ENCODE results near the gene MGAT1.

DNA sequence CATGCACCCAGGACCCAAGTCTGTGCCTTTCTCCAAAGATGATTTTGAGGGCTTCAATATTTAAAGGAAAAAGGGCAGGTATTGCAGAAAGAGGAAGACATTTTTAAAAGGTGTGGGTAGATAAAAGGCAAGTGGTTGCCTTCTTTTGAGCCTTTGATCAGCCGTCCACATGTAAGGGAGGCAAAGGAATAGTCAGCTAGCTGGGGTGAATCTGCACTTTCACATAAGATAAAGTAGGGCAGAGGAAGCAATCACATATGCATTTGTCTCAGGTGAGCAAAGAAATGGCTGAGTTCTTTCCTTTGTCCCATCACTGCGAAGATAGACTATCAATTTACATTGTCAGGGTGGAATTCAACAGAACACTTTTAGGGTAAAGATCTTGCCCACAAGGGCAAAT is 19.9 kb downstream of the MGAT1 start:
- TF ChIP-seq, protein P1, sequence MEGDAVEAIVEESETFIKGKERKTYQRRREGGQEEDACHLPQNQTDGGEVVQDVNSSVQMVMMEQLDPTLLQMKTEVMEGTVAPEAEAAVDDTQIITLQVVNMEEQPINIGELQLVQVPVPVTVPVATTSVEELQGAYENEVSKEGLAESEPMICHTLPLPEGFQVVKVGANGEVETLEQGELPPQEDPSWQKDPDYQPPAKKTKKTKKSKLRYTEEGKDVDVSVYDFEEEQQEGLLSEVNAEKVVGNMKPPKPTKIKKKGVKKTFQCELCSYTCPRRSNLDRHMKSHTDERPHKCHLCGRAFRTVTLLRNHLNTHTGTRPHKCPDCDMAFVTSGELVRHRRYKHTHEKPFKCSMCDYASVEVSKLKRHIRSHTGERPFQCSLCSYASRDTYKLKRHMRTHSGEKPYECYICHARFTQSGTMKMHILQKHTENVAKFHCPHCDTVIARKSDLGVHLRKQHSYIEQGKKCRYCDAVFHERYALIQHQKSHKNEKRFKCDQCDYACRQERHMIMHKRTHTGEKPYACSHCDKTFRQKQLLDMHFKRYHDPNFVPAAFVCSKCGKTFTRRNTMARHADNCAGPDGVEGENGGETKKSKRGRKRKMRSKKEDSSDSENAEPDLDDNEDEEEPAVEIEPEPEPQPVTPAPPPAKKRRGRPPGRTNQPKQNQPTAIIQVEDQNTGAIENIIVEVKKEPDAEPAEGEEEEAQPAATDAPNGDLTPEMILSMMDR (IDR thresholded peaks at IDR 0.05; ENCODE audit: poor library complexity, severe bottlenecking), result no peak
- no peak for TF ChIP-seq EZH2 (IDR thresholded peaks at IDR 0.05; ENCODE audit: borderline replicate concordance, insufficient read depth, low read length, poor library complexity, severe bottlenecking)
